ENCODE results near the gene RALY.

DNA sequence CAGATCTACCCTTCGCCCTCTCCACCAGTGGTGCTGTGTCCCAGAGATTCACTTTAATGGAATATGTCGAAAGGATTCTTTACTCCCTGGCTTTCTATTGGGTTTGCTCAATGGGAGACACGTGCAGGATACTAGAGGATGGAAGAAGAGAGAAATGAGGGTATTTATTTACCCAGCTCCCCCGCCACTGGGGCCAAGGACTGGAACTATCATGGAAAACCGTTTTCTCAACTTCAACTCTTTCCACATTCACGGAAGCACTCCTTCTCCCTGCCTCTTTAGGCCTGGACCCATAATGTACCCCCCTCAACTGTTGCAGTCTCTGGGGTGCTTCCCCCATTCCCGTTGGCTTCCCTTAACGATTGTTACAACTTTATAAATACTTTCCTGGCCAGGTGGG is 26.6 kb upstream of the RALY start:
- TF ChIP-seq, protein P1, sequence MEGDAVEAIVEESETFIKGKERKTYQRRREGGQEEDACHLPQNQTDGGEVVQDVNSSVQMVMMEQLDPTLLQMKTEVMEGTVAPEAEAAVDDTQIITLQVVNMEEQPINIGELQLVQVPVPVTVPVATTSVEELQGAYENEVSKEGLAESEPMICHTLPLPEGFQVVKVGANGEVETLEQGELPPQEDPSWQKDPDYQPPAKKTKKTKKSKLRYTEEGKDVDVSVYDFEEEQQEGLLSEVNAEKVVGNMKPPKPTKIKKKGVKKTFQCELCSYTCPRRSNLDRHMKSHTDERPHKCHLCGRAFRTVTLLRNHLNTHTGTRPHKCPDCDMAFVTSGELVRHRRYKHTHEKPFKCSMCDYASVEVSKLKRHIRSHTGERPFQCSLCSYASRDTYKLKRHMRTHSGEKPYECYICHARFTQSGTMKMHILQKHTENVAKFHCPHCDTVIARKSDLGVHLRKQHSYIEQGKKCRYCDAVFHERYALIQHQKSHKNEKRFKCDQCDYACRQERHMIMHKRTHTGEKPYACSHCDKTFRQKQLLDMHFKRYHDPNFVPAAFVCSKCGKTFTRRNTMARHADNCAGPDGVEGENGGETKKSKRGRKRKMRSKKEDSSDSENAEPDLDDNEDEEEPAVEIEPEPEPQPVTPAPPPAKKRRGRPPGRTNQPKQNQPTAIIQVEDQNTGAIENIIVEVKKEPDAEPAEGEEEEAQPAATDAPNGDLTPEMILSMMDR (IDR thresholded peaks at IDR 0.05), result no peak
- no peak for TF ChIP-seq EP300 (IDR thresholded peaks at IDR 0.05; ENCODE audit: low read depth)
- TF ChIP-seq POLR2AphosphoS5 (IDR thresholded peaks at IDR 0.05), result no peak
